Peyer's patch (tissue), 4 donors: ENCODE measurements around the gene WSCD1.

Source experiments
- CTCF ChIP-seq, 6 experiments: fragments of 450-650 bp in 4 of 6; fragments of 200-600 bp in 2 of 6; sonication (generic) in 1 of 6; IDR thresholded peaks; one replicate each; pipeline ENCODE4 v1.5.1; 2017 to 2019; ENCODE audit warnings: antibody characterized with exemption in 6 of 6, mild to moderate bottlenecking in 3 of 6, moderate library complexity in 1 of 6
- POLR2A ChIP-seq, 2 donors: fragments of 450-650 bp; IDR thresholded peaks; one replicate each; pipeline ENCODE4 v1.5.1; 2017; ENCODE audit warnings: antibody characterized with exemption in 2 of 2, mild to moderate bottlenecking in 2 of 2, moderate library complexity in 2 of 2

GRCh38 chr17:6142701-6143100, 72.5 kb downstream of the WSCD1 start:
- TF ChIP-seq CTCF (IDR thresholded peaks at IDR 0.05) (no peak), POLR2A (IDR thresholded peaks at IDR 0.05) (no peak)
